ENCODE data around the gene BEST4. TPM values are rescaled to one million over a fixed set of nuclear protein-coding genes. Genes with fewer than 3 reads are reported as not detected.
"Not testable (repeated sequence)": the region's sequence is repeated elsewhere in the genome, so short reads cannot be mapped to it uniquely, and the experiment has no call there.

BEST4 gene
- polyA plus RNA-seq, 5 donors = 0.48 to 1.4 (median 0.96) TPM

- peak; percentile 87 to 90 for DNase-seq
Measured at GRCh38 chr1:44819608-44820327, 31.8 kb upstream of the BEST4 start.

- DNase-seq = peak in 1 of 2 donors; percentile 51
Measured at GRCh38 chr1:44819196-44819607, 31.2 kb upstream of the BEST4 start.

- no peak for DNase-seq
Measured at GRCh38 chr1:44817771-44818495, 30.0 kb upstream of the BEST4 start.

GRCh38 chr1:44817307-44817706 lies 29.3 kb upstream of the BEST4 start:
- no peak for DNase-seq

- DNase-seq = not testable (repeated sequence)
Measured at GRCh38 chr1:44815926-44816325, 28.0 kb upstream of the BEST4 start.

- DNase-seq = no peak
Measured at GRCh38 chr1:44812822-44813543, 25.0 kb upstream of the BEST4 start.

GRCh38 chr1:44811234-44811633 lies 23.3 kb upstream of the BEST4 start:
- DNase-seq = no peak

- not testable (repeated sequence) for DNase-seq
Measured at GRCh38 chr1:44810762-44811105, 22.8 kb upstream of the BEST4 start.

GRCh38 chr1:44810101-44810761 lies 22.3 kb upstream of the BEST4 start:
- DNase-seq = no peak

GRCh38 chr1:44808938-44809917 lies 21.3 kb upstream of the BEST4 start:
- DNase-seq = no peak

GRCh38 chr1:44808063-44808937 lies 20.3 kb upstream of the BEST4 start, which contains the start of gene BTBD19:
TSS of gene BTBD19 (plus strand) at chr1:44808523. CDS start at chr1:44808821, 298 bp downstream.
- DNase-seq = peak; percentile 88 to 91

- DNase-seq = peak; percentile 90 to 93
Measured at GRCh38 chr1:44807364-44808062, 19.5 kb upstream of the BEST4 start.

GRCh38 chr1:44806704-44807363 lies 18.9 kb upstream of the BEST4 start, which contains the start of gene DYNLT4:
TSS of gene DYNLT4 (minus strand) at chr1:44807351. CDS start at chr1:44806668, 683 bp downstream.
- DNase-seq = no peak

- DNase-seq = no peak
Measured at GRCh38 chr1:44806025-44806703, 18.2 kb upstream of the BEST4 start.

- no peak for DNase-seq
Measured at GRCh38 chr1:44805311-44806024, 17.5 kb upstream of the BEST4 start.

GRCh38 chr1:44803312-44804095 lies 15.5 kb upstream of the BEST4 start:
- no peak for DNase-seq

- DNase-seq = no peak
Measured at GRCh38 chr1:44803062-44803311, 15.0 kb upstream of the BEST4 start.

Measured in right lung (tissue), 5 donors.